Activated naive CD4-positive, alpha-beta T cell treated with anti-CD3 and anti-CD28 coated beads, Interleukin-2, amount 10 ng/mL, durations not matched to agents 7 days and 5 days (primary cell): ENCODE data around the gene MGAT4D.
"Not testable (repeated sequence)": the region's sequence is repeated elsewhere in the genome, so short reads cannot be mapped to it uniquely, and the experiment has no call there.

Source experiments
- CTCF ChIA-PET: fragments of 350-600 bp; sonication (Branson Sonifier 250); formaldehyde crosslinking; loops from one replicate; lab custom pipeline; 2021; ENCODE audit warnings: antibody characterized with exemption; lab: Charles Lee
- DNase-seq: peaks from one replicate; pipeline ENCODE4 v3.0.0-alpha.2; 2020
- H3K27ac Mint-ChIP-seq: one replicate; pipeline ENCODE4 v1.8.0; 2021; ENCODE audit warnings: mild to moderate bottlenecking, moderate library complexity, mixed read lengths
- H3K27me3 Mint-ChIP-seq: one replicate; pipeline ENCODE4 v1.8.0; 2021; ENCODE audit warnings: mild to moderate bottlenecking, mixed read lengths
- H3K36me3 Mint-ChIP-seq: one replicate; pipeline ENCODE4 v1.8.0; 2021; ENCODE audit warnings: mixed read lengths
- H3K4me1 Mint-ChIP-seq: one replicate; pipeline ENCODE4 v1.8.0; 2021; ENCODE audit warnings: mixed read lengths
- H3K4me3 Mint-ChIP-seq: one replicate; pipeline ENCODE4 v1.8.0; 2021; ENCODE audit warnings: mild to moderate bottlenecking, moderate library complexity, mixed read lengths
- H3K9me3 Mint-ChIP-seq: one replicate; pipeline ENCODE4 v1.8.0; 2021; ENCODE audit warnings: mixed read lengths

The MGAT4D gene

DNA sequence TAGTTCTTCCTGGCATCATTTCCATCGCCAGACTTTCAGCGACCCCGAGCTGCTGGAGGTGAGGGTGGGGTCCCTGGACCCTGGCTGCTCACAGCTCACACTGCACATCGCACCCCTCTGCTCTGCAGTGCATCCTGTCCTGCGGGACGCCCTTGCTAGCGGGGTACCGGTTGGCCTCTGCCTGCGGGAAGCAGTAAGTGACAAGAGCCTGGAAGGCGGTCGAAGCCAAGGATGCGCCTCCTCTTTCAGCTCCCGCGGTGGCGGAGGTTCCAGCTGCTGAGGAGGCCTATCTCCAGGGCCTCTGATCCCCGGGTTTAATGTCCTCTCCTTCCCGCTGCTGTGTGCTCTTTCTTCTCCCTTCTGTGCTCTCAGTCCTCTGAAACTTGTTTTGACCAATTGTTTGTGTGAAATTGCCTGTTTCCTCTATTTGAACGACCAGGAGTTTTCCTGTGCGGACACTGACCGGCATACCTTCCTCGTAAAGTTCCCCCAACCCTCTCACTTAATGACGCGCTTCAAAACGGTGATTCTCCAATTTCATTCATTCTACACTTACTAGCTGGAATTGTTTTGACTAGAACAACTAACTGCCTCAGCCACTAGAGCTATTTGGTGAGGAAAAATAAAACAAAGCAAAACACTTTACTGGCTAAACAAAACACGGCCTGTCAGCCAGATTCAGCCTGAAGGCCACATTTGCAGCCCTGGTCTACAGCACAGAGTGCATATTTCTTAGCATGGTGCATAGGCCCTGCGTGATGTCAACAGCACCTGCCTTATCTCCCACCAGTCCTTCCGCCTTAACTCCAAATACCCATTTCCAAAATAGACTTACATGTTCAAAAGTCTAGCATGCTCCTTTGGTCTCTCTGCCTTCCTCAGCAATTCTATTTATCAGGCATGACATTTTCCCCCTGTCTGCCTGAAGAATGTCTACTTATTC lies 28.0 kb downstream of the MGAT4D start:
- Mint-ChIP-seq H3K9me3 (no peaks in the 10 kb centered on the region), H3K4me1 (no peaks in the 10 kb centered on the region), H3K36me3 (no peaks in the 10 kb centered on the region), H3K27me3 (peaks cover 20% of the 10 kb centered on the region), H3K4me3 (no peak overlapping the region), H3K27ac (no peak overlapping the region)
- CTCF ChIA-PET: no interaction called here
- no peak for DNase-seq

DNA sequence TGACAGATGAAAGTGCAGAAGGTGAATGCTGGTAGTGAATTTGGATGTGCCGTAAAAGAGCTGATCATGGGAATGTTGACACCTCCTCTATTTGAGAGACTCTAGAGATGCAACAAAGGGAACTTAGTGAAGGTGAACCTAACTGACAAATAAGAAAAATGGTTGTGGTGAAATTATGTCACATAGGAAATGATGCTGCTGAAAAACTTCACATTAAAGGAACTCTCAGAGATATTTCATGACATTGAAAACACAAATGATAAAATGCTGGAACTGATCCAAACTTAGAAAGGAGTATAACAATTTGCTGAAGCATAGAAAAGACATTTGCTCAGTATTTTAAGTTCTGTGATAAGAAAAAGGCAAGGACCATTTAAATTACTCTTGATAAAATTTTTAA lies 31.9 kb downstream of the MGAT4D start:
- CTCF ChIA-PET: no interaction called here
- Mint-ChIP-seq H3K4me3 (no peak overlapping the region), H3K9me3 (no peaks in the 10 kb centered on the region), H3K27ac (no peak overlapping the region), H3K36me3 (no peaks in the 10 kb centered on the region), H3K4me1 (no peaks in the 10 kb centered on the region), H3K27me3 (peaks cover 28% of the 10 kb centered on the region)
- no peak for DNase-seq

DNA sequence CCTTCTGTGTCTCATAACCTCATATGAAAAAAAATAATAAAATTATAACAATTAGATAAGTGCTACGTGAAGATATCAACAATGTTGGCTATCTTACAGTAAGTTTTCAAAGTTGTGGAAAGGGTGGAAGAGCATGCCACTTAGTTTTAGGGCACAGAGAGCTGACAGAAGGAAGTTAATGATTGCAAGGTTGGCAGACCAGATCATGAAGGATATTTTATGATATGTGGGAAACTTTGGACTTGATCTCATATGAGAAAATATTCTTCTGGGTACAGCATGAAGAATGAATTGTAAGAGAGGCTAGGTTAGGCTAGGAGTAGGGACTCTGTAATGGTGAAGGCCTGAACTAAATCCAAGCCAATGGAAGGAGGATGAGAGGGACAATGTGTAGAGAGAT lies 34.5 kb downstream of the MGAT4D start:
- no peaks in the 10 kb centered on the region for H3K4me1 Mint-ChIP-seq
- no peak overlapping the region for H3K27ac Mint-ChIP-seq
- no peak for DNase-seq
- H3K9me3 Mint-ChIP-seq: no peaks in the 10 kb centered on the region
- H3K27me3 Mint-ChIP-seq: peaks cover 17% of the 10 kb centered on the region
- no peaks in the 10 kb centered on the region for H3K36me3 Mint-ChIP-seq
- no peak overlapping the region for H3K4me3 Mint-ChIP-seq
- CTCF ChIA-PET: interaction anchor here (0.6 to 0.7 kb wide), 2 partner anchors 35 to 122 kb away, joined by 3 read pairs; no protein-coding TSS in a partner anchor

DNA sequence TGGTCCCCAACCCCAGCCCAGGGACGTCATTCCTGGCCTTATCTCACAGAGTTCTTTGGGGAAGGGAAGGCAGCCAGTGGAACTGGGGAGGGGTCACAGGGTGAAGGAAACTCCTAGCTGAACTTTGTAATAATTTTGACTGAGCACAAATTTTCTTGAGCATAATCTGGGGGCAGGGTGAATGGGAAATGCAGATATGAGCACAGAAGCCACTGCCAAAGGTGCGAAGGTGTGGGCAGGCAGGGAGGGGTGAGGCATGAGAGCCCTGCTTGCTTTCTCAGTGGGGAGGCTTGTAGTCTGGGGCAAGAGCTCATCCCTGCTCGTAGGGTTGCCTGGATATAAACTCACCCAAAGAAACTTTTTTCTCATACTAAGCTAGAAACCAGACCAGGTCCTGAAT lies 34.9 kb downstream of the MGAT4D start:
- no peak for DNase-seq
- H3K36me3 Mint-ChIP-seq: no peaks in the 10 kb centered on the region
- H3K4me1 Mint-ChIP-seq: no peaks in the 10 kb centered on the region
- no peaks in the 10 kb centered on the region for H3K9me3 Mint-ChIP-seq
- H3K27ac Mint-ChIP-seq: no peak overlapping the region
- peaks cover 17% of the 10 kb centered on the region for H3K27me3 Mint-ChIP-seq
- H3K4me3 Mint-ChIP-seq: no peak overlapping the region
- CTCF ChIA-PET: interaction anchor here (0.6 to 0.7 kb wide), 2 partner anchors 34 to 122 kb away, joined by 3 read pairs; no protein-coding TSS in a partner anchor

DNA sequence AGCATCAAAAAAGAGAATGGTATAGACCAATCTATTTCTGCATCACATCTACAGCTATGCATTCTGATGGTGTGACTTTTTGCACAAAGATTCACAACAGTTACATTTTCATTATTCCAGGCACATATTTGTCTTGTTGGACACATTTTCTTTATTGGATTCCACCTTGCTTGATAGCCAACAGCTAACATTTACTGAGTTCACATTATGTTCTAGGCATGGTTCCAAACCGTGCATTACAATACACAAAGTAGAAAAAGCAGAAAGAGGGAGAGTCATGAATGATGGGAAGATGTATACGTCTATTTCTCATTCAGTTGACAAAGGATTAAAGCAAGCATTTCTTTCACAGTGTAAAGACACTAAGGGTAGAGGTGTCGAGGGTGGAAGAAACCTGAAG lies 47.7 kb downstream of the MGAT4D start:
- Mint-ChIP-seq H3K9me3 (no peaks in the 10 kb centered on the region), H3K4me3 (no peak overlapping the region), H3K27me3 (peaks cover 3% of the 10 kb centered on the region), H3K27ac (no peak overlapping the region), H3K36me3 (no peaks in the 10 kb centered on the region), H3K4me1 (no peaks in the 10 kb centered on the region)
- CTCF ChIA-PET: no interaction called here
- no peak for DNase-seq

DNA sequence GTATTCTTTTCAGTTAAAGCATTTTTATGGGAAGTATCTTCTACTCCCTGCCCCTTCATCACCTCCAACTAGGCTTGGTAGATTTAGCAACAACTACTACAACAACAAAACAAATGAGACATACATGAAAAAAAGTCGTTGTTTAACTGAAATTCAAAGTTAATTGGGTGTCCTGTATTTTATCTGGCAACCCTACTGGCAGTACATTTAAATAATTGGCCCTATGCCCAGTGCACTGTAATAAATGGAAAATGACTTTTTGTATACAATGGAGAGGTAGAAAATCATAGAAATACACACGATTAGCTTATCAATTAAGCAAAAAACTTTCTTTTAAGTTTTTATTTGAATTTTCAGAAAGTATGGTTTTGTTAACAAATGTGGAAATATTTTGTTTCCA lies 49.3 kb downstream of the MGAT4D start:
- CTCF ChIA-PET: no interaction called here
- H3K27me3 Mint-ChIP-seq: peaks cover 7% of the 10 kb centered on the region
- DNase-seq: no peak
- no peaks in the 10 kb centered on the region for H3K36me3 Mint-ChIP-seq
- H3K27ac Mint-ChIP-seq: no peak overlapping the region
- H3K4me3 Mint-ChIP-seq: no peak overlapping the region
- H3K9me3 Mint-ChIP-seq: no peaks in the 10 kb centered on the region
- H3K4me1 Mint-ChIP-seq: no peaks in the 10 kb centered on the region

DNA sequence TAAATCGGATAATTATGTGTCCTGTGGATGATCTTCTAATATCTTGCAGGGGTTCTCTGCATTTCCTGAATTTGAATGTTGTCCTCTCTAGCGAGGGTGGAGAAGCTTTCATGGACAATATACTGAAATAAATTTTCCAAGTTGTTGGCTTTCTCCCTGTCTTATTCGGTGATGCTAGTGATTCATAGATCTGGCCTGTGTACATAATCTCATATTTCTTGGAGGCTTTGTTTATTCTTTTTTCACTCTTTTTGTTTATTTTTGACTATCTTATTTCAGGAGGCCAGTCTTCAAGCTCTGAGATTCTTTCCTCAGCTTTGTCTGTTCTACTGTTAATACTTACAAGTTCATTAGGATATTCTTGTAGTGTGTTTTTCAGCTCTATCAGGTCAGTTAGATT lies 49.9 kb downstream of the MGAT4D start:
- peaks cover 7% of the 10 kb centered on the region for H3K27me3 Mint-ChIP-seq

DNA sequence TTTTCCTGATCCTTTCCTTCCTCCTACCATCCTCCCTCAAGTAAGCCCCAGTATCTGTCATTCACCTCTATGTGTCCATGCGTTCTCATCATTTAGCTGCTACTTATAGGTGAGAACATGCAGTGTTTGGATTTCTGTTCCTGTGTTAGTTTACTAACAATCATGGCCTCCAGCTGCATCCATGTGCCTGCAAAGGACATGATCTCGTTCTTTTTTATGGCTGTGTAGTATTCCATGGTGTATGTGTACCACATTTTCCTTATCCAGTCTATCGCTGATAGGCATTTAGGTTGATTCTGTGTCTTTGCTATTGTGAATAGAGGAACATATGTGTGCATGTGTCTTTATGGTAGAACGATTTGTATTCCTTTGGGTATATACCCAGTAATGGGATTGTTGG lies 53.7 kb downstream of the MGAT4D start:
- H3K4me3 Mint-ChIP-seq, H3K36me3 Mint-ChIP-seq, CTCF ChIA-PET, H3K27me3 Mint-ChIP-seq, DNase-seq, H3K4me1 Mint-ChIP-seq, H3K27ac Mint-ChIP-seq, H3K9me3 Mint-ChIP-seq: not testable (repeated sequence)

More for the DNA sequence above, 49.9 kb downstream of the MGAT4D start:
- H3K9me3 Mint-ChIP-seq: no peaks in the 10 kb centered on the region
- no peaks in the 10 kb centered on the region for H3K4me1 Mint-ChIP-seq
- no peak overlapping the region for H3K4me3 Mint-ChIP-seq
- no peaks in the 10 kb centered on the region for H3K36me3 Mint-ChIP-seq
- DNase-seq: no peak
- CTCF ChIA-PET: no interaction called here
- H3K27ac Mint-ChIP-seq: no peak overlapping the region

DNA sequence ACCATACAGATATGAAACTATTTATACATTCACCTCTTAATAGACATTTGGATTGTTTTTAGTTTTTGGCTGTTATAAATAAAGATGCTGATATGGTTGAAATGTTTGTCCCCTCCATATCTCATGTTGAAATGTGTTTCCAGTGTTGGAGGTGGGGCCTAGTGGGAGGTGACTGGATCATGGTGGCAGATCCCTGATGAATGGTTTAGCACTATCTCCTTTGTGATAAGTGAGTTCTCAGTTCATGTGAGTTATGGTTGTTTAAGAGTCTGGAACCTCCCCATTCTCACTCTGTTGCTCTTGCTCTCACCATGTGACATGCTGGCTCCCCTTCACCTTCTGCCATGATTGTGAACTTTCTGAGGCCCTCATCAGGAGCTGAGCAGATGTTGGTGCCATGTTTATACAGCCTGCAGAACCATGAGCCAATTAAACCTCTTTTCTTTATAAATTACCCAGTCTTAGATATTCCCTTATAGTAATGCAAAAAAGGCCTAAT lies 58.4 kb downstream of the MGAT4D start:
- Mint-ChIP-seq H3K4me1 (no peaks in the 10 kb centered on the region), H3K4me3 (no peak overlapping the region), H3K9me3 (no peaks in the 10 kb centered on the region), H3K27ac (no peak overlapping the region), H3K36me3 (no peaks in the 10 kb centered on the region), H3K27me3 (peaks cover 1% of the 10 kb centered on the region)
- no peak for DNase-seq
- CTCF ChIA-PET: no interaction called here

DNA sequence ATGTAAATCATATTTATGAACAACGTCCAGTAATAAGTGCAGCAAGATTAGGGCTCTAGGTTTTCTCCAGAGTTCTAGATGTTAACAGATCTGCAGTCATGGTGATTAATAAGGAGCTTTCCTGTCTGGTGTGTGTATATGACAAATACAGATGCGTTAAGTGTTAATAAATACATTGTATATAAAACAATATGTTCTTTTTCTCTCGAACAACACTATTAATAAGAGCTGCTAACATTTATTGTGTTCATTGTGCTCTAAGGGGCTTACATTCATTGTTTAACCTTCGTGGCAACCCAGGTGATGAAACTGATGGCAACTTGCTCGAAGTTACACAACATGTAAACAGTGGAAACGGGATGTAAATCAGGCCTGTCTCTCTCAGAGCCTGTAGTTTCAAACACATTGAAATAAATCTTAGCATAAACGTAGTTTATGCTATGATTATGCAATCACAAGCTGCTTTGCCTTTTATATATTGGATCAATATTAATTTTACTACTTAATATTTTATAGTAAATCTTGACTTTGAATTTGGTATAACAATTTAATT lies 70.1 kb downstream of the MGAT4D start:
- Mint-ChIP-seq H3K27me3 (peaks cover 45% of the 10 kb centered on the region), H3K9me3 (no peaks in the 10 kb centered on the region), H3K27ac (no peak overlapping the region), H3K4me1 (peaks cover 9% of the 10 kb centered on the region), H3K4me3 (peak overlapping the region; percentile 70), H3K36me3 (no peaks in the 10 kb centered on the region)
- CTCF ChIA-PET: interaction anchor here (1.1 to 1.7 kb wide), 3 partner anchors 54 to 140 kb away, joined by 3 to 8 read pairs (median 3); partner anchors contain the start of gene SCOC
- DNase-seq: no peak

DNA sequence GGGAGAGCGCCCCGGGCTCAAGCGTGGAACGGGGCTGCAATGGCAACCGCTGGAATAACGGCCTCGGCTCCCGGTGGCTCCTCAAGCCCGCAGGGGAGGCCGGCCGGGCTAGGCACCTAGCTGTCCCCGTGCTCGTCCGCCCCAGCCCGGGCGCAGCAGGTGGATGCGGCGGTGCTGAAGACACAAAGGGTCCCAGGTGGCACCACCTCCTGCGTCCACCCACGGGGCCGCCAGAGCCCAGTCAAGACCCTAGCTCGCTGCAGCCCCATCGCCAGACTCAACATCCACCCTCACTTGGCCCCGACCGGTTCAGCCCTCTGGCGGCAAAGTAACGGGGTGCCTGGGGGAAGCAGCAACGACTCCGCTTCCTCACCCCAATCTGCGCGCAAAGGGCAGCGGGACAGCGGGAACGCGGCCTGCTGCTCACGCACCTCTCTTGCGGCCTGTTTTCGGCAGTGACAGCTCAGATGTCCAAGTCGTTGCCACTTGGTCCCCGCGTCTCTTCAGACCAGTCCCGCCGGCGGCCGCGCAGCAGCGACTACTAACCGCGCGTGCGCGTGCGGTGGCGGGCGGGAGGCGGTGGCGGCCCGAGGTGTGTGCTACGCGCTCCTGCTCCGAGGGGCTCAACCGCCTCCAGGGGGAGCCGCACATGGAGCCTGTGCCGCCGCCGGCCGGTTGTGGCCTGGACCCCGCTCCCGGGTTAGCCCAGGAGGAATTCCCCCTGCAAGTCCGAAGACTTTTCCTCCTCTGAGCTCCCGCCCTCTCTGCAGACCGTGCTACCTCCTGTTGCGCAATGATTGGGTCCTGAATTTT lies 70.8 kb downstream of the MGAT4D start, which contains the start of gene CLGN:
Gene CLGN, minus strand, starts transcription at position 543 of the 813 bp plus-strand sequence. CDS start 14,570 bp downstream, outside the sequence.
- DNase-seq: peak; percentile 60
- H3K27me3 Mint-ChIP-seq: peaks cover 49% of the 10 kb centered on the region
- CTCF ChIA-PET: interaction anchor here (0.8 to 1.7 kb wide), 4 partner anchors 54 to 140 kb away, joined by 3 to 8 read pairs (median 3); partner anchors contain the start of gene SCOC
- peaks cover 9% of the 10 kb centered on the region for H3K4me1 Mint-ChIP-seq
- H3K27ac Mint-ChIP-seq: no peak within 1 kb of the TSS
- H3K9me3 Mint-ChIP-seq: no peaks in the 10 kb centered on the region
- H3K4me3 Mint-ChIP-seq: peak within 1 kb of the TSS; percentile 70
- no peaks in the 10 kb centered on the region for H3K36me3 Mint-ChIP-seq

DNA sequence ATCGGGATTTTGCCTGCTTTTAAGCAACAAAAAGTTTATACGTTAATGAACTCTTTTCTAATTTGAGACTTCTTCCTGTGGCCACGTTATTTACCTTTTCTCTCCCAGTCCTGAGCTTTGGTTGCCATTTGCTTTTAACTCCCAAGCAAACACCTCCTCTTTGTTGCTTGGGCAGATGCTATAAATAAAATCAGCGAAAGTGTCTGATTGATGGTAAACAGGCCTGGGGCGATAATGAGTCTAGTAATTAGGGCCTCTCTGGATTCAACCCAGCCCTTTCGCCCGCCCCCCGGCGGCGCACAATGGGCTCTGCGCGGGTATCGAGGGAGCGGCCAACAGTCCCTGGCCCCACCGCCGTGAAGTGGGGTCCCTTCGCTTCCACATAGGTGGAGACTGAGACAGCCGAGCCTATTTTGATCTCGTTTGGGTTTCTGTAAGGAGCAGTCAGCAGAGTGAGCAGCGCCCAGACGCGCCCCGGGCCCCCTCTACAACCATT lies 71.4 kb downstream of the MGAT4D start:
- peaks cover 9% of the 10 kb centered on the region for H3K4me1 Mint-ChIP-seq
- peaks cover 44% of the 10 kb centered on the region for H3K27me3 Mint-ChIP-seq
- no peak for DNase-seq
- CTCF ChIA-PET: interaction anchor here (0.8 to 1.7 kb wide), 3 partner anchors 53 to 67 kb away, joined by 3 to 8 read pairs (median 3); partner anchors contain the start of gene SCOC
- no peak overlapping the region for H3K27ac Mint-ChIP-seq
- peak overlapping the region; percentile 70 for H3K4me3 Mint-ChIP-seq
- no peaks in the 10 kb centered on the region for H3K9me3 Mint-ChIP-seq
- H3K36me3 Mint-ChIP-seq: no peaks in the 10 kb centered on the region

DNA sequence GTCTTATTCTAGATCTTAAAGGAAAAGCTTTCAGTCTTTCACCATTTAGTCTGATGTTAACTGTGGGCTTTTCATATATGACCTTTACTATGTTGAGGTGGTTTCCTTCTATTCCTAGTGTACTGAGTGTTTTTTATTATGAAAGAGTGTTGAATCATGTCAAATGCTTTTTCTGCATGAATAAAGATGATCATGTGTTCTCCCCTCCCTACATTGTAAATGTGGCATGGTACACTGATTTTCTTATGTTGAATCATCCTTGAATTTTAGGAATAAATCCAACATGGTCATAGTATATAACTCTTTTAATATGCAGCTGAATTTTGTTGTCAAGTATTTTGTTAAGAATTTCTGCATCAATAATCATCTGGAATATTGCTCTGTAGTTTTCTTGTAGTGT lies 75.0 kb downstream of the MGAT4D start:
- H3K4me1 Mint-ChIP-seq: peaks cover 9% of the 10 kb centered on the region
- H3K4me3 Mint-ChIP-seq: no peak overlapping the region
- peaks cover 36% of the 10 kb centered on the region for H3K27me3 Mint-ChIP-seq
- DNase-seq: no peak
- no peaks in the 10 kb centered on the region for H3K9me3 Mint-ChIP-seq
- no peaks in the 10 kb centered on the region for H3K36me3 Mint-ChIP-seq
- CTCF ChIA-PET: no interaction called here
- H3K27ac Mint-ChIP-seq: no peak overlapping the region
